Colonic mucosa (tissue), 4 donors: ENCODE measurements around the gene EGFL7. TPM values are rescaled to one million over a fixed set of nuclear protein-coding genes. Genes with fewer than 3 reads are reported as not detected.

ENCODE experiments used
- DNase-seq: peaks from one replicate; pipeline ENCODE4 v3.0.0-alpha.2; 2020
- H3K27ac ChIP-seq: fragments of 200-600 bp; one replicate; pipeline ENCODE4 v1.8.0; 2021
- H3K27me3 ChIP-seq: fragments of 200-600 bp; one replicate; pipeline ENCODE4 v1.8.0; 2021
- H3K36me3 ChIP-seq: fragments of 200-600 bp; one replicate; pipeline ENCODE4 v1.8.0; 2021
- H3K4me1 ChIP-seq: fragments of 200-600 bp; one replicate; pipeline ENCODE4 v1.8.0; 2021; ENCODE audit warnings: mild to moderate bottlenecking
- H3K4me3 ChIP-seq: fragments of 200-600 bp; one replicate; pipeline ENCODE4 v1.8.0; 2021
- H3K9ac ChIP-seq, 2 donors: one replicate each; pipeline ENCODE4 v1.7.0; 2013; ENCODE audit warnings: control low read depth in 2 of 2, low read depth in 2 of 2, low read length in 2 of 2
- H3K9me3 ChIP-seq: fragments of 200-600 bp; one replicate; pipeline ENCODE4 v1.8.0; 2021
- CTCF ChIP-seq: fragments of 200-600 bp; IDR thresholded peaks from one replicate; pipeline ENCODE4 v1.8.0; 2022; ENCODE audit warnings: antibody characterized with exemption, mild to moderate bottlenecking
- intact Hi-C: fragments of 100-400 bp; cut with DNase I; formaldehyde crosslinking; loops from one replicate; pipeline ENCODE4 v1.14.1; 2022
- total RNA-seq, 2 donors: library from RNA; stranded (reverse); fragmentation: NEBNext Ultra II Directional in 1 of 2; extraction: Animal tissue kit (Norgen Biotek cat#: 25700) in 1 of 2; gene quantifications; one replicate each; pipeline ENCODE4 v1.2.1, GENCODE V29; 2021
- donor health status: healthy.
- donor health status: DM: no; HTN: no; CAD: no.
- donor health status: DM: no; HTN: no; CAD: no.

Gene EGFL7
- total RNA-seq, 2 donors from 2014 or later = 17.3 to 28.4 TPM

- Histone ChIP-seq H3K4me1 (peaks cover 27% of the 10 kb centered on the region), H3K9me3 (no peaks in the 10 kb centered on the region), H3K9ac (peak overlapping the region in 1 of 2 donors; percentile 28), H3K27ac (peak overlapping the region; percentile 17), H3K27me3 (no peaks in the 10 kb centered on the region), H3K36me3 (no peaks in the 10 kb centered on the region), H3K4me3 (no peak overlapping the region)
- TF ChIP-seq CTCF = no peak
- intact Hi-C loops = loop anchor here (10.0 kb wide), 1 partner anchor 75 kb away; the partner anchor contains the start of gene NOTCH1
- peak; percentile 47 for DNase-seq
Observed at GRCh38 chr9:136619742-136620440, 42.8 kb upstream of the EGFL7 start.

GRCh38 chr9:136620441-136621018 is 42.2 kb upstream of the EGFL7 start:
- TF ChIP-seq CTCF = no peak
- DNase-seq = no peak
- Histone ChIP-seq H3K9me3 (no peaks in the 10 kb centered on the region), H3K36me3 (no peaks in the 10 kb centered on the region), H3K9ac (no peak overlapping the region), H3K27me3 (no peaks in the 10 kb centered on the region), H3K4me1 (peaks cover 33% of the 10 kb centered on the region), H3K27ac (no peak overlapping the region), H3K4me3 (no peak overlapping the region)
- intact Hi-C loops = loop anchor here (10.0 kb wide), 1 partner anchor 76 kb away; the partner anchor contains the start of gene NOTCH1

GRCh38 chr9:136621019-136621733 is 41.5 kb upstream of the EGFL7 start:
- Histone ChIP-seq H3K27me3 (no peaks in the 10 kb centered on the region), H3K9me3 (no peaks in the 10 kb centered on the region), H3K4me3 (no peak overlapping the region), H3K9ac (no peak overlapping the region), H3K36me3 (no peaks in the 10 kb centered on the region), H3K4me1 (peaks cover 40% of the 10 kb centered on the region), H3K27ac (no peak overlapping the region)
- DNase-seq = no peak
- TF ChIP-seq CTCF = no peak
- intact Hi-C loops = loop anchor here (10.0 kb wide), 1 partner anchor 76 kb away; the partner anchor contains the start of gene NOTCH1

GRCh38 chr9:136621734-136622093 is 41.0 kb upstream of the EGFL7 start:
- H3K27ac ChIP-seq = no peak overlapping the region
- H3K9me3 ChIP-seq = no peaks in the 10 kb centered on the region
- H3K27me3 ChIP-seq = no peaks in the 10 kb centered on the region
- no peak for TF ChIP-seq CTCF
- H3K36me3 ChIP-seq = no peaks in the 10 kb centered on the region
- H3K9ac ChIP-seq = no peak overlapping the region
- intact Hi-C loops = loop anchor here (10.0 kb wide), 1 partner anchor 77 kb away; the partner anchor contains the start of gene NOTCH1
- H3K4me1 ChIP-seq = peaks cover 41% of the 10 kb centered on the region
- no peak for DNase-seq
- no peak overlapping the region for H3K4me3 ChIP-seq

GRCh38 chr9:136622538-136622948 is 40.2 kb upstream of the EGFL7 start:
- H3K4me3 ChIP-seq = no peak overlapping the region
- intact Hi-C loops = loop anchor here (10.0 kb wide), 1 partner anchor 78 kb away; the partner anchor contains the start of gene NOTCH1
- H3K4me1 ChIP-seq = peaks cover 43% of the 10 kb centered on the region
- no peak overlapping the region for H3K9ac ChIP-seq
- no peak for TF ChIP-seq CTCF
- no peaks in the 10 kb centered on the region for H3K27me3 ChIP-seq
- DNase-seq = no peak
- no peaks in the 10 kb centered on the region for H3K36me3 ChIP-seq
- no peak overlapping the region for H3K27ac ChIP-seq
- no peaks in the 10 kb centered on the region for H3K9me3 ChIP-seq
